Neural cell (in vitro differentiated cells): Measurements from ENCODE around the gene ENPP7.

Experiments used
- CTCF ChIP-seq: fragments of 450-650 bp; IDR thresholded peaks from 2 replicates; pipeline ENCODE4 v1.5.1; 2014; ENCODE audit warnings: antibody characterized with exemption, mild to moderate bottlenecking, moderate library complexity; ENCODE audit not compliant: poor library complexity, severe bottlenecking
- TAF1 ChIP-seq: IDR thresholded peaks from 2 replicates; pipeline ENCODE4 v1.6.1; 2012; ENCODE audit warnings: low read depth

GRCh38 chr17:79730769-79731483 lies at the start of gene ENPP7:
- TF ChIP-seq TAF1 (no peak), CTCF (no peak)
